ENCODE measurements around the gene SCP2. TPM values are rescaled to one million over a fixed set of nuclear protein-coding genes. Genes with fewer than 3 reads are reported as not detected.

The SCP2 gene, protein sequence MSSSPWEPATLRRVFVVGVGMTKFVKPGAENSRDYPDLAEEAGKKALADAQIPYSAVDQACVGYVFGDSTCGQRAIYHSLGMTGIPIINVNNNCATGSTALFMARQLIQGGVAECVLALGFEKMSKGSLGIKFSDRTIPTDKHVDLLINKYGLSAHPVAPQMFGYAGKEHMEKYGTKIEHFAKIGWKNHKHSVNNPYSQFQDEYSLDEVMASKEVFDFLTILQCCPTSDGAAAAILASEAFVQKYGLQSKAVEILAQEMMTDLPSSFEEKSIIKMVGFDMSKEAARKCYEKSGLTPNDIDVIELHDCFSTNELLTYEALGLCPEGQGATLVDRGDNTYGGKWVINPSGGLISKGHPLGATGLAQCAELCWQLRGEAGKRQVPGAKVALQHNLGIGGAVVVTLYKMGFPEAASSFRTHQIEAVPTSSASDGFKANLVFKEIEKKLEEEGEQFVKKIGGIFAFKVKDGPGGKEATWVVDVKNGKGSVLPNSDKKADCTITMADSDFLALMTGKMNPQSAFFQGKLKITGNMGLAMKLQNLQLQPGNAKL
- total RNA-seq = 105 TPM

DNA sequence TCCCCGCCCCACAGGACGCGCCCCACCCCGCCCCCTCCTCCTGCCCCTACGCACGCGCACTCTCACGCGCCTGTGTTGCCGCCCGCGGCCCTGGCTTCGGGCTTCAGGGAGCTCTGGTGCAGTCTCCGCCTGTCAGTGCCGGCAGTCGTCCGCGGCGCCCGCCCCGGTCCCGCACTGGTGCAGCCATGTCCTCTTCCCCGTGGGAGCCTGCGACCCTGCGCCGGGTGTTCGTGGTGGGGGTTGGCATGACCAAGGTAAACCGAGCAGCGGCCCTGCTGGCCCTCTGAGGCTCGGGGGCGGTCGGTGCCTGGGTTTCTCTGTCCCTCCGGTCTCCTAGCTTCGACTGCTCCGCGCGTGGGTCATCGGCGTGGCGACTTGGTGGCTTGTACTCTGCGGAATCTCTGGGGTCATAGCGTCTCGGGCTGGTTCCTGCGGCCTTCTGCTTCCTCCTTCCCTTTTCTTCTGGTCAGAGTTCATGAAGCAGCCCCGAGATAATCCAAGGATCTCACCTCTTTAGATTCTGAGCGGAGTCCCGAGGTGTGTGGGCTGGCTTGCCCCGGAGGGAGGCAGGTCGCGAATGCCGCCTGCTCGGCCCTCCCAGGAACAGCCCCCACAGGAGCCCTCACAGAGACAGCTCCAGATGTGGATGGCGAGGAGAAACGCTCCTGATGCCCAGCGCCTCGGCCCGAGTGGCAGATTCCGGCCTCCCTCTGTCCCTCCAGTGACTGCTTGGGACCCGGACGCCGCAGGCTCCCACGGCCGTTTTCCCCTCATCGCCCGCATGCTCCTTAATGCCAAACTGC, at the start of gene SCP2:
SCP2 (plus strand) TSS at position 65 of the 803 bp plus-strand sequence; CDS start at position 186, 121 bp downstream.

DNA sequence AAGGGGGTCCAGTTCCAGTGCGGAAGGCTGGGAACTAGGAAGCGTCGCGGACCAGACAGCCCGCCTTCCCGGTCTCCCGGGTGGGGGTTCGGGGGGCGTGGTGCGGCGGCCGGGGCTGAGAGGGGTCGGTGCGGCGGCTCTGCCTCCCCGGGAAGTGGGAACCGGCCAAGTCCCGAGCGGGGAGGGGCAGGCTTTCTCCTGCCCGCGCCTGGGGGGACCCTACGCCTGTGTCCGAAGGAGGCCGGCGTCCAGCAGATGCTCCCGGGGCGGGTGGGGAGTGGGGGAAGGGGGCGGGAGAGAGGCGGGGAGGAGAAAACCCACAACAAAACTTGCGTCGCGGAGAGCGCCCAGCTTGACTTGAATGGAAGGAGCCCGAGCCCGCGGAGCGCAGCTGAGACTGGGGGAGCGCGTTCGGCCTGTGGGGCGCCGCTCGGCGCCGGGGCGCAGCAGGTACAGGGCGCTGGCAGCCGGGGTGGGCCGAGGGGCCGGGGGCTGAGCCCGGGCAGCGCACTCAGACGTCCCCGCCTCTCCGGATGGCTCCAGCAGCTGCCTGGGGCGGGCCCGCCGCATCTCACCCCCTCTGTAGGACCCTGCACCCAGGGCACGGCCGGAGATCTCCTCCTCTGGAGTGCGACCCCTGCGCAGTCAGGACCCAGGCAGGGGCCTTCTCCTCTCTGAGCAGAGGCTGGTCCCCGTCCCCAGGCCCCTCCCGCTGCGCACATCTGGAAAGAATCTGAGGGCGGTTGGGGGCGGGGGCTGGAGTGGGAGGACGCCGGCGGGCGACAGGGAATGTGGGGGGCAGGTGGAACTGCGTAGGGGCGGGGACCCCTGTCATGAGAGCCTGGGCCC, 135.0 kb downstream of the SCP2 start, which contains the start of gene PODN:
PODN (plus strand) TSS at position 355 of the 849 bp plus-strand sequence. CDS start 7,643 bp downstream, outside the sequence.

Small RNA genes lying within 50 kb of the gene (small RNA-seq; reads per million reads assigned to genes)
- gene AC099677.1 (ENCODE audit: low replicate concordance) (not detected), gene AC099677.2 (ENCODE audit: low replicate concordance) (not detected), gene HIGD1AP11 (ENCODE audit: low replicate concordance) (not detected), gene MIR1273F (ENCODE audit: low replicate concordance) (not detected), gene MIR1273G (ENCODE audit: low replicate concordance) (not detected), gene MIR5095 (ENCODE audit: low replicate concordance) (not detected)

Other genes starting within 250 kb of the SCP2 start
- gene COA7, start 228.9 kb upstream of the SCP2 start, total RNA-seq = 10.9 TPM
- 57.9 TPM for gene ZYG11B, start 200.8 kb upstream of the SCP2 start, total RNA-seq
- gene ZYG11A, start 84.5 kb upstream of the SCP2 start, total RNA-seq = 0.12 TPM
- gene ECHDC2, start 5.5 kb upstream of the SCP2 start, total RNA-seq = 121 TPM
- gene PODN, start 134.9 kb downstream of the SCP2 start, total RNA-seq = 6.5 TPM
- 0.23 TPM for gene SLC1A7, start 215.4 kb downstream of the SCP2 start, total RNA-seq

Measured in metanephros (tissue), 2 donors.